ENCODE results near the gene LPP. TPM values are rescaled to one million over a fixed set of nuclear protein-coding genes. Genes with fewer than 3 reads are reported as not detected.

LPP gene
- total and polyA plus RNA-seq, 10 of the 15 experiments (the other 5 are each of a cell fraction or from before 2014, with no cell fraction given), result under 0.01 to 0.62 (median 0.03) TPM

DNA sequence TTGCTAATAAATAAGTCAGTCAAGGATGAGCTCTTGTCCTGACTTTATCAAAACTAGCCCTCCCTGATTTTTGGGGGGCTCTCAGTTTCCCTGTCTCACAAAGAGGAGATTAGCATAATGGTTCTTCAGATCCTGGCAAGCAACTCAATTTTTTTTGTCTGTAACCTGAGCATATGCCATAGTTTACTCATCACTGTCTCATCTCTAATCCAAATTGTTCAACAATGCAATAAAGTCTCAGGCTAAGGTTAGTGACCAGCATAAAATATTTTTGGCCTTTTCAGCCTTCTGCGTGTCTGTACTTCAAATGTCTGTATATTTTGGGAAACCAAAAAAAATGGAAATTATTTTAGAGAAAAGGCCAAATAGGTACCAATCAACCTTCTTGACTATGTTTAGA lies 552.2 kb downstream of the LPP start:
- SMC1A ChIA-PET (ENCODE audit: uncharacterized antibody, unreplicated experiment), result no interaction called here
- RAD21 ChIA-PET (ENCODE audit: unreplicated experiment), result no interaction called here
- no peak for FAIRE-seq
- no peak overlapping the region for H3K4me2 ChIP-seq (ENCODE audit: control insufficient read depth, insufficient read depth)
- no peak for ATAC-seq
- H4K20me1 ChIP-seq (ENCODE audit: control insufficient read depth, insufficient read depth), result no peaks in the 10 kb centered on the region
- H3K27me3 ChIP-seq (replicated peaks in 1 of 2; ENCODE audit: control insufficient read depth in 2 of 2, insufficient read depth in 2 of 2, low read length in 1 of 2), result peaks cover 0 to 3% of the 10 kb centered on the region in 2 experiments; a peak in 1 of 4 replicates
- no peaks in the 10 kb centered on the region for H3K79me2 ChIP-seq (ENCODE audit: control insufficient read depth, insufficient read depth, low read length)
- 84% methylated on average over 1 of the region's 1 CpG for WGBS (ENCODE audit: insufficient coverage, insufficient replicate concordance, low lambda C conversion rate, missing lambda C conversion rate)
- CTCF ChIA-PET, result no interaction called here
- no TSS peak for BruUV-seq (replicated peaks)
- H3K27ac ChIP-seq (ENCODE audit: control insufficient read depth, insufficient read depth), result no peak overlapping the region
- H3K4me3 ChIP-seq, result no peak overlapping the region
- H3K4me1 ChIP-seq (ENCODE audit: control insufficient read depth, insufficient read depth, low read length), result no peaks in the 10 kb centered on the region
- H3K36me3 ChIP-seq (ENCODE audit: control insufficient read depth in 2 of 2, insufficient read depth in 2 of 2, low read length in 1 of 2), result no peaks in the 10 kb centered on the region
- no peaks in the 10 kb centered on the region for H3K9me3 ChIP-seq (replicated peaks; ENCODE audit: control insufficient read depth, insufficient read depth, low read length)
- no peak overlapping the region for H2AFZ ChIP-seq (ENCODE audit: control insufficient read depth, low read depth, low read length)
- intact Hi-C loops (cut with micrococcal nuclease; ENCODE audit: unreplicated experiment) (no loop called here), in situ Hi-C loops (cut with MboI) (no loop called here)
- TF ChIP-seq ZBED1 (IDR thresholded peaks at IDR 0.05; ENCODE audit: borderline replicate concordance) (no peak), NR2F1 (conservative IDR thresholded peaks at IDR 0.05) (no peak), HCFC1 (IDR thresholded peaks at IDR 0.05; ENCODE audit: low read length) (no peak), FOXM1 (IDR thresholded peaks at IDR 0.05; ENCODE audit: low read depth, low read length) (no peak), NFYA (IDR thresholded peaks at IDR 0.05; ENCODE audit: borderline replicate concordance, low read depth, low read length) (no peak), USF1 (IDR thresholded peaks at IDR 0.05; ENCODE audit: borderline replicate concordance, extremely low read length, insufficient read depth, low read depth, low read length) (no peak), CREB1 (IDR thresholded peaks at IDR 0.05; ENCODE audit: low read depth) (no peak)
- DNase-seq (ENCODE audit: low read depth, low spot score), result no peak
- POLR2A ChIA-PET, result no interaction called here
- H3K9ac ChIP-seq (ENCODE audit: control insufficient read depth, insufficient read depth, low read length), result no peak overlapping the region

DNA sequence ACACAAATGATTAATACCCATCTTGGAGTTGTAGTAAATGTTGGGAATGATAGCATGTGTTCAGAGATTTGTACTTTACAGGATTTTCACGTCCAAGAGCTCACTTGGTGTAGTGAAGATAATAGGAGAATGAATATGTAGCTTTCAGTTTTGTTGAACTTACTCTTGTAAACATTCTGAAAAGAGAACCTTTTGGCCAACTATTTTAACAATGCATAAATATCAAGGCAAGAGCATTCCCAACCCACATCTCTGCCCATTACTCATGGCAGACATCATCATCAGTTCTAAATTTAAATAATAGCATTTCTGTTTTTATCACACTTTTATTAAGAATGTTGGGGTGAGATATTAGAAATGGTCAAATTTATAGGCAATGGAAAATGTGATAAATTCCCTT lies 552.6 kb downstream of the LPP start:
- no peak for DNase-seq (ENCODE audit: low read depth, low spot score)
- H4K20me1 ChIP-seq (ENCODE audit: control insufficient read depth, insufficient read depth), result no peaks in the 10 kb centered on the region
- in situ Hi-C loops (cut with MboI), result no loop called here
- CTCF ChIA-PET, result no interaction called here
- H3K4me1 ChIP-seq (ENCODE audit: control insufficient read depth, insufficient read depth, low read length), result no peaks in the 10 kb centered on the region
- no peak overlapping the region for H3K4me2 ChIP-seq (ENCODE audit: control insufficient read depth, insufficient read depth)
- H3K9ac ChIP-seq (ENCODE audit: control insufficient read depth, insufficient read depth, low read length), result no peak overlapping the region
- peaks cover 0 to 3% of the 10 kb centered on the region in 2 experiments; a peak in 1 of 4 replicates for H3K27me3 ChIP-seq (replicated peaks in 1 of 2; ENCODE audit: control insufficient read depth in 2 of 2, insufficient read depth in 2 of 2, low read length in 1 of 2)
- H3K9me3 ChIP-seq (replicated peaks; ENCODE audit: control insufficient read depth, insufficient read depth, low read length), result no peaks in the 10 kb centered on the region
- BruUV-seq (replicated peaks), result no TSS peak
- no peak overlapping the region for H3K27ac ChIP-seq (ENCODE audit: control insufficient read depth, insufficient read depth)
- no peak for ATAC-seq
- no peak for FAIRE-seq
- RAD21 ChIA-PET (ENCODE audit: unreplicated experiment), result no interaction called here
- no peak overlapping the region for H3K4me3 ChIP-seq
- H2AFZ ChIP-seq (ENCODE audit: control insufficient read depth, low read depth, low read length), result no peak overlapping the region
- POLR2A ChIA-PET, result no interaction called here
- H3K79me2 ChIP-seq (ENCODE audit: control insufficient read depth, insufficient read depth, low read length), result no peaks in the 10 kb centered on the region
- no peaks in the 10 kb centered on the region for H3K36me3 ChIP-seq (ENCODE audit: control insufficient read depth in 2 of 2, insufficient read depth in 2 of 2, low read length in 1 of 2)
- SMC1A ChIA-PET (ENCODE audit: uncharacterized antibody, unreplicated experiment), result interaction anchor here (1.7 kb wide), 1 partner anchor 966 kb away, joined by 6 read pairs; no protein-coding TSS in a partner anchor
- intact Hi-C loops (cut with micrococcal nuclease; ENCODE audit: unreplicated experiment), result no loop called here
- 5% methylated on average over 1 of the region's 1 CpG for WGBS (ENCODE audit: insufficient coverage, insufficient replicate concordance, low lambda C conversion rate, missing lambda C conversion rate)
- TF ChIP-seq TAF1 (IDR thresholded peaks at IDR 0.05; ENCODE audit: borderline replicate concordance, low read depth, low read length) (no peak), ZZZ3 (IDR thresholded peaks at IDR 0.05; ENCODE audit: control insufficient read depth, insufficient read length, low read depth) (no peak), ZNF384 (IDR thresholded peaks at IDR 0.05; ENCODE audit: borderline replicate concordance, low read depth, low read length) (no peak), PBX3 (IDR thresholded peaks at IDR 0.05; ENCODE audit: insufficient replicate concordance, low read depth, low read length) (no peak), MTA2 (IDR thresholded peaks at IDR 0.05; ENCODE audit: low read depth) (no peak), YBX1 (IDR thresholded peaks at IDR 0.05) (no peak)
- TF ChIP-seq, protein P1, sequence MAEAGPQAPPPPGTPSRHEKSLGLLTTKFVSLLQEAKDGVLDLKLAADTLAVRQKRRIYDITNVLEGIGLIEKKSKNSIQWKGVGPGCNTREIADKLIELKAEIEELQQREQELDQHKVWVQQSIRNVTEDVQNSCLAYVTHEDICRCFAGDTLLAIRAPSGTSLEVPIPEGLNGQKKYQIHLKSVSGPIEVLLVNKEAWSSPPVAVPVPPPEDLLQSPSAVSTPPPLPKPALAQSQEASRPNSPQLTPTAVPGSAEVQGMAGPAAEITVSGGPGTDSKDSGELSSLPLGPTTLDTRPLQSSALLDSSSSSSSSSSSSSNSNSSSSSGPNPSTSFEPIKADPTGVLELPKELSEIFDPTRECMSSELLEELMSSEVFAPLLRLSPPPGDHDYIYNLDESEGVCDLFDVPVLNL (IDR thresholded peaks at IDR 0.05; ENCODE audit: low read depth, low read length), result no peak
- TF ChIP-seq, protein P2, sequence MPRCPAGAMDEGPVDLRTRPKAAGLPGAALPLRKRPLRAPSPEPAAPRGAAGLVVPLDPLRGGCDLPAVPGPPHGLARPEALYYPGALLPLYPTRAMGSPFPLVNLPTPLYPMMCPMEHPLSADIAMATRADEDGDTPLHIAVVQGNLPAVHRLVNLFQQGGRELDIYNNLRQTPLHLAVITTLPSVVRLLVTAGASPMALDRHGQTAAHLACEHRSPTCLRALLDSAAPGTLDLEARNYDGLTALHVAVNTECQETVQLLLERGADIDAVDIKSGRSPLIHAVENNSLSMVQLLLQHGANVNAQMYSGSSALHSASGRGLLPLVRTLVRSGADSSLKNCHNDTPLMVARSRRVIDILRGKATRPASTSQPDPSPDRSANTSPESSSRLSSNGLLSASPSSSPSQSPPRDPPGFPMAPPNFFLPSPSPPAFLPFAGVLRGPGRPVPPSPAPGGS (IDR thresholded peaks at IDR 0.05; ENCODE audit: borderline replicate concordance, insufficient read depth, low read depth, low read length, poor library complexity, severe bottlenecking), result no peak

Data from GM12878 (cell line).